GM10847 (cell line): ENCODE measurements around the gene AFF2.

Source experiments
- POLR2A ChIP-seq: IDR thresholded peaks from 2 replicates; pipeline ENCODE4 v1.6.1; 2011; ENCODE audit not compliant: insufficient read length; ENCODE audit errors: extremely low read depth

Gene AFF2

GRCh38 chrX:148556498-148556897 is 56.1 kb downstream of the AFF2 start:
- TF ChIP-seq POLR2A: no peak

- TF ChIP-seq POLR2A: no peak
These were observed 62.4 kb downstream of the AFF2 start for GRCh38 chrX:148562846-148563245.

- no peak for TF ChIP-seq POLR2A
These were observed 66.8 kb downstream of the AFF2 start for GRCh38 chrX:148567229-148567628.

GRCh38 chrX:148567779-148568178 is 67.4 kb downstream of the AFF2 start:
- no peak for TF ChIP-seq POLR2A

GRCh38 chrX:148568763-148569162 is 68.3 kb downstream of the AFF2 start:
- no peak for TF ChIP-seq POLR2A

- TF ChIP-seq POLR2A: no peak
These were observed 71.9 kb downstream of the AFF2 start for GRCh38 chrX:148572337-148572736.

DNA sequence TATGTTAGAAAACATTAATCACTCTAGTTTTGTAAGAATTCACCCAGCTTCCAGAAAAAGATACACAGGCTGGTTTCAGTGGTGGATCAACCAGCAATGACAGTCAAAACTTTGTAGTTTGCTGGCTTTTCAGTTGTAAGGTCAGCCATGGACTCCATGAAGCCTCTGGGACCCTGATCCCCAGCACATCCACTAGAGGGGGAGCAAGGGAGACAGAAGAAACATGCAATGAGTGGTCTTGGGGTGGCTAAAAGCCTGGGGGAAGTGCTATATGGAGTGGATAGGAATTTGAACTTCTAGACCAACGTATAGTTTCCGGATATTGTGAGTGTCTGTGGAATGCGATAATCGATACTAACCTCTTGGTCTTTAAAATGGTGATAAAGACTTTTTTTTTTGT is 72.7 kb downstream of the AFF2 start:
- TF ChIP-seq POLR2A: no peak

GRCh38 chrX:148574237-148574973 is 74.0 kb downstream of the AFF2 start:
- TF ChIP-seq POLR2A: no peak

DNA sequence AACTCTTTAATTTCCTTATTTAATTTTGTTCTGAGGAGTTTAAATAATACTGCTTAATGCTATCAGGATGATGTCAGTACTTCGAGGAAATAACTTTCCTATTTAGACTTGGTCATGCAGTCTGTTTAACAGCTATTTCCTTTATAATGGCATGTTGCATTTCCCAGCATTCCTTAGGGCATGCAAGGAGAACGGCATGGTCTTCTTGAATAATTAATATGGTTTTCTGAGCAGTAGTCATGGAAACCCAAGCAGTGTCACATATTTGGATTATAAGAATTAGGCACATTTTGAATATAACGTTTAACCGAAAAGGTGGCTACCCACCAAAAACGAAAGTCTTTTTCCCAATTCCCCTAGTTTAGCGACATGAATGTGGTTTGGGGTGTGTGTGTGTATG is 76.0 kb downstream of the AFF2 start:
- no peak for TF ChIP-seq POLR2A

- no peak for TF ChIP-seq POLR2A
These were observed 77.3 kb downstream of the AFF2 start for GRCh38 chrX:148577741-148578140.

DNA sequence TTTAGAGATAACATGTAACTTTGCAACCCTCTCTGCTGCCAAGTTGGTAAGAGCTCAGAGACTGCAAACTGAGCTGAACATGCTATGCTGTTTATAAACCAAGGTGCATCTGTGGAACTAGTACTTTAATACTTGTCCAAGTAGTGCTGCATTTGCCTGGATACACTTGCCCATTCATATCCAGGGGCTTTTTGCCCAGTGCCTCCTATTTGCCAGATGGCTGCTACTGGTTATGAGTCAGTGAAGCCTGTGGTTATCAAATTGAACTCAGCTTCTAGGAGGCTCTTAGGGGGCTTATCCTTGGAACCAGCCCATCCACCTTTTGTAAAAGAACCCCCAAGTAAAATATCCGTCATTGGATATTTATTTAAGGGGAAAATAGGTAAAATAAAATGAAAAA is 79.6 kb downstream of the AFF2 start:
- TF ChIP-seq POLR2A: no peak

GRCh38 chrX:148582353-148582752 is 81.9 kb downstream of the AFF2 start:
- TF ChIP-seq POLR2A: no peak

GRCh38 chrX:148588649-148589310 is 88.4 kb downstream of the AFF2 start:
- no peak for TF ChIP-seq POLR2A

- no peak for TF ChIP-seq POLR2A
These were observed 92.2 kb downstream of the AFF2 start for GRCh38 chrX:148592595-148592994.

- TF ChIP-seq POLR2A: no peak
These were observed 92.7 kb downstream of the AFF2 start for GRCh38 chrX:148593146-148593545.

GRCh38 chrX:148593987-148594386 is 93.6 kb downstream of the AFF2 start:
- no peak for TF ChIP-seq POLR2A

- no peak for TF ChIP-seq POLR2A
These were observed 99.0 kb downstream of the AFF2 start for GRCh38 chrX:148599404-148599803.

DNA sequence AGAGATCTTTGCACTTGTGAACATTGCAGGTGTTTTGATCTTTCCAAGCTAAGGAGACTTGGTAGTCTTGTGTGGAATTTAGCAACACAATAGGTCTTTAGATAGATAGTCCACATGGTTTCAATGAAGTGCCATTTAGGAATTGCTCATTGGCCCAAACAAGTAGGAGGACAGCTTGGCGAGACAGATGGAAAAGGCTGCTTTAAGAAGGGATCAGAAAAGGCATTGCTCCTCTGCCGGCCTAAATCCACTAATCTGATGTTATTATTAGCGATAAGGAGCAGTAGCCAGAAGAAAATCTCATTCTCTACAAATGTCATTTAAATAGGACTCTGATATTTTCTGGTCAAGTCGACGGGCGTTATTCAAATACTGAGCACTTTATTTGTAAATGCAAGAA is 99.7 kb downstream of the AFF2 start:
- no peak for TF ChIP-seq POLR2A

DNA sequence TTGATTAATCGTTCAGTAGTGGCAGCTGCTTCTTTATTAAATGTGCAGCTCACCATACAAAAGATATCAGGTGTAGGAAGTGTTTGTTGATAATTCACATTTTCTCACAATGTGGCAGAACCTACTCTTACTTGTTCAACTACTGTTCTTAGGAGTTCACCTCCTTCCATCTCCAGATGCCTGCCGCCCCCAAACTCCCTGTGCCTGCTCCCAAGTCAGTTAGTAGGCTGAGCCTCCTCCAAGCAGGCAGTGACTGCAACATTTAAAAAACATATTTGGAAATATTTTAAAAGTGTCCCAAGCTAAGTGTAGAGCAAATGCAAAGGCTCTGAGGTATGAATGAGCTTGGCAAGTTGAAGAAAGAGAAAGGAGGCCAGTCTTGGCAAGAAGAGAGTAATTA is 100.2 kb downstream of the AFF2 start:
- no peak for TF ChIP-seq POLR2A
